Stimulated activated CD4-positive, alpha-beta T cell treated with anti-CD3 and anti-CD28 coated beads, TNF-alpha, amount 100 ng/mL, for 4 hours (primary cell): Measurements from ENCODE around the gene RBFOX2.
"Not testable (repeated sequence)": the region's sequence is repeated elsewhere in the genome, so short reads cannot be mapped to it uniquely, and the experiment has no call there.

Source experiments
- DNase-seq, 3 experiments: peaks; one replicate each; pipeline ENCODE4 v3.0.0-alpha.2; 2020; ENCODE audit warnings: low read depth in 3 of 3

Gene RBFOX2

DNA sequence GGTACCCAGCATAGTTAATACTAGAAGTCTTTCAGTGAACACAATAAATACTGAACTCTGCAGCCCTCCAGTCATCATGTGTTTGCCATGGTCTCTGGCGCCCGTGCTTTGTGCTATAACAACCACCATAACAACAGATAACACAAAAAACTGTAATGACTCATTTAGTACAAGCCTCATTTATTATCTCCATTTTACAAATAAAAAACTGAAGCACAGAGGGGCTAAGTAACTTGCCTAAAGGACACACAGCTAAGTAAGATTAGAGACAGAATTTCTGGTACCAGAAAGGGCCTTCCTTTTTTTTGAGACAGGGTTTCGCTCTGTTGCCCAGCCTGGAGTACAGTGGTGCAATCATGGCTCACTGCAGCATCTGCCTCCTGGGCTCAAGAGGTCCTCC is 19.5 kb downstream of the RBFOX2 start:
- no peak for DNase-seq

DNA sequence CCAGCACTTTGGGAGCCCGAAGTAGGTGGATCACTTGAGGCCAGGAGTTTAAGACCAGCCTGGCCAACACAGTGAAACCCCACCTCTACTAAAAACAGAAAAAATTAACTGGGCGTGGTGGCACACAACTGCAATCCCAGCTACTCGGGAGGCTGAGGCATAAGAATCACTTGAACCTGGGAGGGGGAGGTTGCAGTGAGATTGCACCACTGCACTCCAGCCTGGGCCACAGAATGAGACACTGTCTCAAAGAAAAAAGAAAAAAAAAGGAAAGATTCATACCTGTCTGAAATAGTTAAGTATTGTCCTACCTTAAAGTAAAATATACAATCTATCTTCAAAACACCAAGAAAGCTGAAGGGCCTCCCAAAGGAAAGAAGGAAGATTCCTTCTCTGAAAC is 20.1 kb downstream of the RBFOX2 start:
- DNase-seq, result no peak

- DNase-seq, result no peak
Measured at GRCh38 chr22:36008131-36008530, 20.5 kb downstream of the RBFOX2 start.

- no peak for DNase-seq
Measured at GRCh38 chr22:36003972-36004674, 24.5 kb downstream of the RBFOX2 start.

DNA sequence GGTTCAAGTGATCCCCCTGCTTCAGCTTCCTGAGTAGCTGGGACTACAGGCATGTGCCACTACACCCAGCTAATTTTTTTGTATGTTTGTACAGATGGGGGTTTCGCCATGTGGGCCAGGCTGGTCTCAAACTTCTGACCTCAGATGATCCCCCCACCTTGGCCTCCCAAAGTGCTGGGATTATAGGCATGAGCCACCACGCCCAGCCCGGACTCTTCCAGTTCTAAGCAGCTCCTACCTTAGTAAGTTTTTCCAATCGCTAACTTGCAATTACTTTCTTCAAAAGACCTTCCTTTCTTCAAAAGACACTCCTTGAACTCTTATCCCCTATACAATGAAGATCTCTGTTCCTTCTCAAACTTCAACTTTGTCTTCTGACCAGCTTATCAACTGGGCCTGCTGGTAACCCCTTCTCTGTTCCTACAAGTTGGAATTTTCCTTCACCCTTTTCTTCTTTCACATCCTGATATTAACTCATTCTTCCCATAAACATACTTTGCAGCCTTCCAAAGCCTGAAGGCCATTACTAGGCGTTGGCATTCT is 25.8 kb downstream of the RBFOX2 start:
- DNase-seq, result no peak

DNA sequence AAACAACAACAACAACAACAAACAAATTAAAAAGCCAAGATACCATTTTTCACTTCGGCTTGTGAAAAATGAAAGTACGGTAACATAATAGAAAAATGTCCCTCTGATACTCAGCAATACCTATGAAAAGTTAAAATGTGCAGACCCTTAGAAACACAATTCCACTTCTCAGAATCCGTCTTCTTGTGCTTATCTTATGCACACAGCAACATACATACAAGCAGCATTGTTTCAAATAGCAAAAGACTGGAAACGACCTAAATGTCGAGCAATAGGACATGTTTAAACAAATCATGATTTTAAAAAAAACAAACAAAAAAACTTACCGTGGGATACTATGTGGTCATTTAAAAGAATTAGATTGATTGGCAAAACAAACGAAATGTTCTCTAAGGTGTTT is 26.5 kb downstream of the RBFOX2 start:
- no peak for DNase-seq

DNA sequence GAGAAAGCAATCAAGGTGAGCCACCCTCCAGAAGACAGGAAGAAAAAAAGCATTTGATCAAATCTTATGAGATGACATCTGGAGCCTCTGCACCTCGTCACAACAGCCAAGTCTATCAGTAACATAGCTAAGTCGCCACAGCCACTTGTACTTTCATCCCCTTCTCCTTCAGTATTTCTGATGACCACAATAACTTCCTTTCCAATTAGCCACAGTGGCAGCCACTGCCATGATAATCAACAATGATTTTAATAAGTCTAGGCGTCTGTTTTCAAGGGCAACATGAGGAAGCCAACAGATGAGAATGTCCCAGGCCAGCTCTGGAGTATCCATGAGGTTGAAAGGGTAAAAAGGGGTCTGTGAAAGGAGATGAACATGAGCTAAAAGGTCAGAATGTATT is 29.9 kb downstream of the RBFOX2 start:
- no peak for DNase-seq

- no peak for DNase-seq
Measured at GRCh38 chr22:35997438-35997837, 31.2 kb downstream of the RBFOX2 start.

GRCh38 chr22:35996596-35996995 is 32.0 kb downstream of the RBFOX2 start:
- no peak for DNase-seq

DNA sequence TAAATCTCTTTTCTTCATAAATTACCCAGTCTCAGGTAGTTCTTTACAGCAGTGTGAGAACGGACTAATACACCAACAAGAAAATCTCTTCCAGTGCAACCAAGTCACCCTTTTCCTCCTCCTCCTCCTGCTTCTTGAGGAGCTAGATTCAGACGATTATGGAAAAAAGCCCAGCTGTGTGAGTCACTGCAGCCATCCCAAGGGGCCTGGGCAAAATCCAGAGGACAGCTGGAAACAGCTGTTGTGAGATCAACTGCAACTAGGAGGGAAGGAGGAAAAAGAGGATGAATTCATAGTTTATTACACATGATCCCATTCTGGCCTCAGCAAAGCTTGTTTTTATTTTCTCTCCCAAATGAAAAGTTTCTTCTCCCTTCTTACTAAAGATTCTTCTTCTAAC is 32.9 kb downstream of the RBFOX2 start:
- no peak for DNase-seq

- no peak for DNase-seq
Measured at GRCh38 chr22:35995348-35995747, 33.3 kb downstream of the RBFOX2 start.

GRCh38 chr22:35993727-35994126 is 34.9 kb downstream of the RBFOX2 start:
- not testable (repeated sequence) for DNase-seq

DNA sequence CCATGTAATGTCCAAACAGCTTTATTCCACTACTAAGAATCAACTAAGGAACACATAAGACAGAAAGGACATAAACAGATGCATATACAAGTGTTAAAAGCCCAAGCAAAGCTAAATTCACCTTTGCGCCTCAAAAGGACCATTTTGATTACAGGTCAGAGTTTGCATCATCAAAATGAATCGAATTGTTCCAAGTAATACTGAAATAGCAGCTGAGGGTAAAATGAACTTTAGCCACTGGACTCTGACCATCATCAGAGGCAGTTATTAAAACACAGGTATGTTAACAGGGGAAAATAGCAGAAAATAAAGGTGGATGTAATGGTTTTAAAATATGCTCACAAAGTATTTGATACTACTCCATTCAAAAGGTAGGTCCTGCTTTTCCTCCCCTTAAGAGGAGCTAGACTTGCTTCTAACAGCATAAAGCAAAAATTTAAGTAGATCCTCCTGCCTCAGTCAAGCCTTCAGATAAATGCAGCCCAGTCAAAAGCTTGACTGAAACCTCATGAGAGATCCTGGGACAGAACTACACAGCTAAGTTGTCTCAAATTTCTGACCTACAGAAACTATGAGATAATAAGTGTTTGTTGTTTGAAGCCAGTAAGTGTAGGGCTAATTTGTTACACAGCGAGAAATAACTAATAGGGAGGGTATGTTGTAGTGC is 35.4 kb downstream of the RBFOX2 start:
- DNase-seq, result no peak

GRCh38 chr22:35991168-35991567 is 37.5 kb downstream of the RBFOX2 start:
- DNase-seq, result no peak

DNA sequence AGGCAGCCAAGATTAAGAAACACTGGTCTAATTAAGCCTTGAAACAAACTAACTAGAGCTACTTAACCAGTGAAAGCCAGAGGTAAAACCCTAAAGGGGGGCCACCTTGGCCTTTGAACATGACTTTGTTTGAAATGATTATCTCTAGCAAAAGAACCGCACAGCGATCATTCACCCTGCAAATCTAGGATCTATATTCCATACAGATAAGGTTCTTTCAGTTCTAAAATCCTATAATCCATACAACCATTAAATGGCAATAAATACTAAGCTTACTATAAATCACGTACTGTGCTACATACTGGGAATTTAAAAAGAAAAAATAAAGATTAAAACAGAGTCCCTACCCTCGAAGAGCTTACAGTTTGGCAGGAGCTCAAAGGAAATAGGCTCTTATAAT is 40.6 kb downstream of the RBFOX2 start:
- DNase-seq, result no peak

DNA sequence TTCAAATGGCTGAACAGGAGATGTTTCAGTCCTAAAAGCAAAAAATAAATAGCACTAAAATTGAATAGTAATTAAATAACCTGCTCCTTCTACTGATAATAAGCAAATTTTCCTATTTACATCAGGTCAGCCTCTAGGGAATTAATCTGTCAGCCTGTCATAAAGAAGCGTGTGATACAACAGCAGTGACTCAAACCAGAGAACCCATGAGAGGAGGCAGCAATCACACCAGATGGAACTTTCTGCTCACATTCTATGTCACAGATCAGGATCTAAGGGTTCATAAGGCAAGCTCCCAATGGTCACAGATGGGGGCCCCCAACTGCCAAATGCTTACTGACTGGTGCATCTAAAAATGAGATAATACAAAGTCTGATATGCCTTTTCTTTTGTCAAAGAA is 41.1 kb downstream of the RBFOX2 start:
- no peak for DNase-seq

DNA sequence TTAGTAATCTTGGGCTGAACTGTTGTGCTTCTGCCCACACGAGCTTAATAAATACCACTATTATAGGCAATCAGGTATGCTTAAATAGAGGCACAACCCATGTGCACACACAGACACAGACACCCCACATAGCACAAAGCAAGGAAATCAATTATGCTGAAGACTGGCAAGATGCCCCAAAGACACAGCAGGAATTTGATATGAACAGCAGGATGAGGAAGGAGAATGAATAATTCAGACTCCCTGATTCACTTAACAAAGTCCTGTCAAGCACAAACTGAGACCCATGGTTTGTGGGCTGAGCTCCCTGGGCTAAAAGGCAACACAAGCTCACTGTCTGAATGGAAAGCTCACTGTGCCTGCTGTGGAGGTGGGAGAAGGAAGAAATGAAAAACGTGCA is 42.5 kb downstream of the RBFOX2 start:
- DNase-seq, result no peak

DNA sequence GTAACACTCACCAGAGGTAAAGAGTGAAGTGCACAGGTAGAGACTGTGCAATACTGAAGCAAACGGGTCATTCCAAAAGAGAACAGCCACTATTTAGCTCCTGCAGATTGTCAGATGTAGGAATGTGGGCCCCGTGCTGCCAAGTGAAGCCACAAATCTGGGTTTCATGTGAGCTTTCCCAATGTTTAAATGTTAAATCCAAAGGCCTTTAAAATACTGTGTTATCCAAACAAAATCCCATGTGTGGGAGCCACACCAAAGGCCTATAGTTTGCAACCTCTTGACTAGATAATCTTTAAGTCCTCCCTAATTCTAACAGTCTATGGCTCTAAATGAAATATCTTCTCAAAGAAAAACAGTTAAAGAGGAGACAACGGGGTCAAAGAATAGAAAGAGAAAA is 43.3 kb downstream of the RBFOX2 start:
- no peak for DNase-seq

- no peak for DNase-seq
Measured at GRCh38 chr22:35984183-35985175, 44.1 kb downstream of the RBFOX2 start.

- no peak for DNase-seq
Measured at GRCh38 chr22:35981900-35982299, 46.7 kb downstream of the RBFOX2 start.

- no peak for DNase-seq
Measured at GRCh38 chr22:35978889-35979288, 49.7 kb downstream of the RBFOX2 start.

GRCh38 chr22:35978201-35978600 is 50.4 kb downstream of the RBFOX2 start:
- no peak for DNase-seq
